ENCODE measurements around the gene CCNYL1.
"Not testable (repeated sequence)": the region's sequence is repeated elsewhere in the genome, so short reads cannot be mapped to it uniquely, and the experiment has no call there.

Gene CCNYL1

GRCh38 chr2:207697411-207697810 lies 14.0 kb upstream of the CCNYL1 start:
- no peak for DNase-seq (ENCODE audit: low read depth)

GRCh38 chr2:207698301-207698700 lies 13.1 kb upstream of the CCNYL1 start:
- no peak for DNase-seq (ENCODE audit: low read depth)

GRCh38 chr2:207704078-207704477 lies 7.4 kb upstream of the CCNYL1 start:
- no peak for DNase-seq (ENCODE audit: low read depth)

- DNase-seq (ENCODE audit: low read depth), result no peak
These were observed 6.8 kb upstream of the CCNYL1 start for GRCh38 chr2:207704671-207705070.

- DNase-seq (ENCODE audit: low read depth), result no peak
These were observed 4.2 kb upstream of the CCNYL1 start for GRCh38 chr2:207706936-207707860.

- peak; percentile 24 for DNase-seq (ENCODE audit: low read depth)
These were observed 500 bp downstream of the CCNYL1 start for GRCh38 chr2:207711750-207712530.

- DNase-seq (ENCODE audit: low read depth), result no peak
These were observed 4.6 kb downstream of the CCNYL1 start for GRCh38 chr2:207716056-207716455.

GRCh38 chr2:207718521-207718920 lies 7.1 kb downstream of the CCNYL1 start:
- DNase-seq (ENCODE audit: low read depth), result no peak

GRCh38 chr2:207719008-207719407 lies 7.6 kb downstream of the CCNYL1 start:
- no peak for DNase-seq (ENCODE audit: low read depth)

GRCh38 chr2:207719655-207720054 lies 8.2 kb downstream of the CCNYL1 start:
- DNase-seq (ENCODE audit: low read depth), result not testable (repeated sequence)

GRCh38 chr2:207720517-207721187 lies 9.2 kb downstream of the CCNYL1 start:
- DNase-seq (ENCODE audit: low read depth), result no peak

- no peak for DNase-seq (ENCODE audit: low read depth)
These were observed 11.5 kb downstream of the CCNYL1 start for GRCh38 chr2:207722773-207723424.

GRCh38 chr2:207723425-207723787 lies 12.0 kb downstream of the CCNYL1 start:
- not testable (repeated sequence) for DNase-seq (ENCODE audit: low read depth)

- no peak for DNase-seq (ENCODE audit: low read depth)
These were observed 12.7 kb downstream of the CCNYL1 start for GRCh38 chr2:207724113-207724512.

- DNase-seq (ENCODE audit: low read depth), result no peak
These were observed 14.6 kb downstream of the CCNYL1 start for GRCh38 chr2:207725873-207726578.

GRCh38 chr2:207727261-207727660 lies 15.8 kb downstream of the CCNYL1 start:
- DNase-seq (ENCODE audit: low read depth), result no peak

- DNase-seq (ENCODE audit: low read depth), result no peak
These were observed 18.1 kb downstream of the CCNYL1 start for GRCh38 chr2:207729465-207729998.

GRCh38 chr2:207731138-207731537 lies 19.7 kb downstream of the CCNYL1 start:
- no peak for DNase-seq (ENCODE audit: low read depth)

GRCh38 chr2:207733597-207734240 lies 22.3 kb downstream of the CCNYL1 start:
- DNase-seq (ENCODE audit: low read depth), result no peak

GRCh38 chr2:207734264-207734635 lies 22.8 kb downstream of the CCNYL1 start:
- DNase-seq (ENCODE audit: low read depth), result no peak

All from stimulated activated CD4-positive, alpha-beta T cell treated with anti-CD3 and anti-CD28 coated beads, Interleukin-2, amount 100 ng/mL, for 4 hours (primary cell).